Right atrium auricular region (tissue), 2 donors: Measurements from ENCODE around the gene ZBTB22. TPM values are rescaled to one million over a fixed set of nuclear protein-coding genes. Genes with fewer than 3 reads are reported as not detected.

Source experiments
- DNase-seq: peaks from one replicate; pipeline ENCODE4 v3.0.0-alpha.2; 2019; ENCODE audit warnings: low spot score
- H3K27ac ChIP-seq, 2 donors: fragments of 200-600 bp; sonication (generic); 1 replicate in 1 of 2; 2 replicates in 1 of 2; pipeline ENCODE4 v1.5.1; 2016 to 2019
- H3K27me3 ChIP-seq, 2 donors: fragments of 200-600 bp; sonication (generic); one replicate each; pipeline versions ENCODE4 v1.5.1 to v1.6.0; 2017 to 2019
- H3K36me3 ChIP-seq: fragments of 200-600 bp; sonication (generic); one replicate; pipeline ENCODE4 v1.5.1; 2016
- H3K4me1 ChIP-seq, 2 donors: fragments of 200-600 bp; sonication (generic); one replicate each; pipeline versions ENCODE4 v1.5.1 to v1.6.0; 2017 to 2019
- H3K4me3 ChIP-seq, 2 donors: fragments of 200-600 bp; sonication (generic); 1 replicate in 1 of 2; 2 replicates in 1 of 2; pipeline ENCODE4 v1.5.1; 2017 to 2019; ENCODE audit warnings: mild to moderate bottlenecking in 1 of 2, moderate library complexity in 1 of 2
- H3K9me3 ChIP-seq, 2 donors: fragments of 200-600 bp; sonication (generic); one replicate each; pipeline ENCODE4 v1.5.1; 2019
- CTCF ChIP-seq, 2 donors: fragments of 200-600 bp; sonication (generic); IDR thresholded peaks; one replicate each; pipeline ENCODE4 v1.5.1; 2019; ENCODE audit warnings: antibody characterized with exemption in 2 of 2
- total RNA-seq, 2 donors: library from RNA; depleted of rRNA; stranded (reverse); fragments of >200 nt; gene quantifications; one replicate each; pipeline ENCODE4 v1.1.0, GENCODE V29; 2016

ZBTB22 gene
- total RNA-seq, 2 donors from 2014 or later, result 11.9 to 18.9 TPM

- no peaks in the 10 kb centered on the region for H3K36me3 ChIP-seq
- H3K9me3 ChIP-seq, result no peaks in the 10 kb centered on the region
- H3K4me3 ChIP-seq, result no peak overlapping the region
- no peak for TF ChIP-seq CTCF (IDR thresholded peaks at IDR 0.05)
- H3K4me1 ChIP-seq, result no peaks in the 10 kb centered on the region
- no peak for DNase-seq
- H3K27me3 ChIP-seq, result no peaks in the 10 kb centered on the region
- no peak overlapping the region for H3K27ac ChIP-seq
Observed at GRCh38 chr6:33339193-33339592, 21.6 kb upstream of the ZBTB22 start.

- TF ChIP-seq CTCF (IDR thresholded peaks at IDR 0.05), result no peak
- Histone ChIP-seq H3K27me3 (no peaks in the 10 kb centered on the region), H3K27ac (no peak overlapping the region), H3K4me3 (no peak overlapping the region), H3K4me1 (no peaks in the 10 kb centered on the region), H3K36me3 (no peaks in the 10 kb centered on the region), H3K9me3 (no peaks in the 10 kb centered on the region)
- DNase-seq, result no peak
Observed at GRCh38 chr6:33336495-33336894, 19.0 kb upstream of the ZBTB22 start.

GRCh38 chr6:33335916-33336315 is 18.4 kb upstream of the ZBTB22 start:
- H3K27me3 ChIP-seq, result no peaks in the 10 kb centered on the region
- no peaks in the 10 kb centered on the region for H3K4me1 ChIP-seq
- TF ChIP-seq CTCF (IDR thresholded peaks at IDR 0.05), result no peak
- H3K36me3 ChIP-seq, result no peaks in the 10 kb centered on the region
- DNase-seq, result no peak
- H3K4me3 ChIP-seq, result no peak overlapping the region
- H3K9me3 ChIP-seq, result no peaks in the 10 kb centered on the region
- H3K27ac ChIP-seq, result no peak overlapping the region

- no peaks in the 10 kb centered on the region for H3K36me3 ChIP-seq
- TF ChIP-seq CTCF (IDR thresholded peaks at IDR 0.05), result no peak
Observed at GRCh38 chr6:33333666-33334065, 16.1 kb upstream of the ZBTB22 start.

GRCh38 chr6:33330736-33331135 is 13.2 kb upstream of the ZBTB22 start:
- Histone ChIP-seq H3K9me3 (no peaks in the 10 kb centered on the region), H3K4me3 (no peak overlapping the region), H3K4me1 (no peaks in the 10 kb centered on the region), H3K36me3 (no peaks in the 10 kb centered on the region), H3K27ac (no peak overlapping the region), H3K27me3 (no peaks in the 10 kb centered on the region)
- no peak for DNase-seq
- TF ChIP-seq CTCF (IDR thresholded peaks at IDR 0.05), result no peak

More at GRCh38 chr6:33333666-33334065, 16.1 kb upstream of the ZBTB22 start:
- no peak overlapping the region for H3K4me3 ChIP-seq
- H3K4me1 ChIP-seq, result no peaks in the 10 kb centered on the region
- H3K27me3 ChIP-seq, result no peaks in the 10 kb centered on the region
- DNase-seq, result no peak
- H3K9me3 ChIP-seq, result no peaks in the 10 kb centered on the region
- no peak overlapping the region for H3K27ac ChIP-seq

GRCh38 chr6:33329058-33329457 is 11.5 kb upstream of the ZBTB22 start:
- peaks cover 0 to under 1% of the 10 kb centered on the region in 2 donors for H3K4me1 ChIP-seq
- no peaks in the 10 kb centered on the region for H3K9me3 ChIP-seq
- no peak overlapping the region for H3K4me3 ChIP-seq
- H3K27me3 ChIP-seq, result no peaks in the 10 kb centered on the region
- DNase-seq, result no peak
- H3K36me3 ChIP-seq, result no peaks in the 10 kb centered on the region
- no peak for TF ChIP-seq CTCF (IDR thresholded peaks at IDR 0.05)
- no peak overlapping the region for H3K27ac ChIP-seq
